Mucosa of descending colon (tissue), 3 donors: ENCODE data around the gene CDS2. TPM values are rescaled to one million over a fixed set of nuclear protein-coding genes. Genes with fewer than 3 reads are reported as not detected.

ENCODE experiments used
- ATAC-seq: fragments of 200-7000 bp; cut with Tn5 transposase; one replicate; pipeline ENCODE4 v1.9.1; 2020; ENCODE audit warnings: mild to moderate bottlenecking, moderate library complexity
- DNase-seq, 3 donors: peaks; one replicate each; pipeline ENCODE4 v3.0.0-alpha.2; 2020
- H3K36me3 ChIP-seq: fragments of 200-600 bp; one replicate; pipeline ENCODE4 v1.8.0; 2021; ENCODE audit warnings: low read depth, mild to moderate bottlenecking
- H3K4me1 ChIP-seq: fragments of 200-600 bp; one replicate; pipeline ENCODE4 v1.8.0; 2021; ENCODE audit warnings: low read depth, mild to moderate bottlenecking
- H3K4me3 ChIP-seq: fragments of 200-600 bp; one replicate; pipeline ENCODE4 v1.8.0; 2021; ENCODE audit warnings: mild to moderate bottlenecking
- H3K9me3 ChIP-seq: fragments of 200-600 bp; one replicate; pipeline ENCODE4 v1.8.0; 2021; ENCODE audit warnings: mild to moderate bottlenecking
- intact Hi-C, 2 donors: fragments of 100-400 bp; cut with DNase I in 1 of 2; cut with micrococcal nuclease in 1 of 2; formaldehyde crosslinking; loops; one replicate each; pipeline versions ENCODE4 v1.11.0 to v1.11.1; 2022; cut with DNase I, micrococcal nuclease
- total RNA-seq, 3 donors: library from RNA; stranded (reverse); fragmentation: NEBNext Ultra II Directional in 2 of 3; extraction: Animal tissue kit (Norgen Biotek cat#: 25700) in 2 of 3; gene quantifications; one replicate each; pipeline versions ENCODE4 v1.2.1 to v1.2.4, GENCODE V29; 2021 to 2023
- TF ChIP-seq, protein P1 (sequence below): fragments of 200-600 bp; IDR thresholded peaks from one replicate; pipeline ENCODE4 v1.8.0; 2022; ENCODE audit warnings: antibody characterized with exemption, mild to moderate bottlenecking
- donor health status: DM: no; HTN: no; CAD: no; lungs with moderate emphysema.
- donor health status: DM: no; HTN: no; CAD: no.
- donor health status: DM: no; HTN: yes; CAD: no.

CDS2 gene
- total RNA-seq, 3 donors from 2014 or later = 37.9 to 59.5 (median 39.6) TPM

- H3K9me3 ChIP-seq = no peaks in the 10 kb centered on the region
- no peaks in the 10 kb centered on the region for H3K36me3 ChIP-seq
- intact Hi-C loops = no loop called here
- ATAC-seq (no peak), DNase-seq (no peak)
- TF ChIP-seq, protein P1, sequence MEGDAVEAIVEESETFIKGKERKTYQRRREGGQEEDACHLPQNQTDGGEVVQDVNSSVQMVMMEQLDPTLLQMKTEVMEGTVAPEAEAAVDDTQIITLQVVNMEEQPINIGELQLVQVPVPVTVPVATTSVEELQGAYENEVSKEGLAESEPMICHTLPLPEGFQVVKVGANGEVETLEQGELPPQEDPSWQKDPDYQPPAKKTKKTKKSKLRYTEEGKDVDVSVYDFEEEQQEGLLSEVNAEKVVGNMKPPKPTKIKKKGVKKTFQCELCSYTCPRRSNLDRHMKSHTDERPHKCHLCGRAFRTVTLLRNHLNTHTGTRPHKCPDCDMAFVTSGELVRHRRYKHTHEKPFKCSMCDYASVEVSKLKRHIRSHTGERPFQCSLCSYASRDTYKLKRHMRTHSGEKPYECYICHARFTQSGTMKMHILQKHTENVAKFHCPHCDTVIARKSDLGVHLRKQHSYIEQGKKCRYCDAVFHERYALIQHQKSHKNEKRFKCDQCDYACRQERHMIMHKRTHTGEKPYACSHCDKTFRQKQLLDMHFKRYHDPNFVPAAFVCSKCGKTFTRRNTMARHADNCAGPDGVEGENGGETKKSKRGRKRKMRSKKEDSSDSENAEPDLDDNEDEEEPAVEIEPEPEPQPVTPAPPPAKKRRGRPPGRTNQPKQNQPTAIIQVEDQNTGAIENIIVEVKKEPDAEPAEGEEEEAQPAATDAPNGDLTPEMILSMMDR = no peak
- H3K4me3 ChIP-seq = no peak overlapping the region
- peaks cover 36% of the 10 kb centered on the region for H3K4me1 ChIP-seq
Measured at GRCh38 chr20:5149892-5150225, 23.1 kb downstream of the CDS2 start.

- no peak overlapping the region for H3K4me3 ChIP-seq
- no peaks in the 10 kb centered on the region for H3K9me3 ChIP-seq
- intact Hi-C loops = no loop called here
- peaks cover 39% of the 10 kb centered on the region for H3K4me1 ChIP-seq
- no peaks in the 10 kb centered on the region for H3K36me3 ChIP-seq
- ATAC-seq (peak; percentile 84), DNase-seq (peak in 1 of 3 donors; percentile 31)
- TF ChIP-seq, protein P1 = no peak
Measured at GRCh38 chr20:5150226-5151076, 23.6 kb downstream of the CDS2 start.

- ATAC-seq = no peak
- H3K9me3 ChIP-seq = no peaks in the 10 kb centered on the region
- no peak overlapping the region for H3K4me3 ChIP-seq
- no peaks in the 10 kb centered on the region for H3K36me3 ChIP-seq
- peaks cover 35% of the 10 kb centered on the region for H3K4me1 ChIP-seq
- intact Hi-C loops = no loop called here
- DNase-seq = no peak
- TF ChIP-seq, protein P1 = no peak
Measured at GRCh38 chr20:5153152-5153467, 26.3 kb downstream of the CDS2 start.

DNA sequence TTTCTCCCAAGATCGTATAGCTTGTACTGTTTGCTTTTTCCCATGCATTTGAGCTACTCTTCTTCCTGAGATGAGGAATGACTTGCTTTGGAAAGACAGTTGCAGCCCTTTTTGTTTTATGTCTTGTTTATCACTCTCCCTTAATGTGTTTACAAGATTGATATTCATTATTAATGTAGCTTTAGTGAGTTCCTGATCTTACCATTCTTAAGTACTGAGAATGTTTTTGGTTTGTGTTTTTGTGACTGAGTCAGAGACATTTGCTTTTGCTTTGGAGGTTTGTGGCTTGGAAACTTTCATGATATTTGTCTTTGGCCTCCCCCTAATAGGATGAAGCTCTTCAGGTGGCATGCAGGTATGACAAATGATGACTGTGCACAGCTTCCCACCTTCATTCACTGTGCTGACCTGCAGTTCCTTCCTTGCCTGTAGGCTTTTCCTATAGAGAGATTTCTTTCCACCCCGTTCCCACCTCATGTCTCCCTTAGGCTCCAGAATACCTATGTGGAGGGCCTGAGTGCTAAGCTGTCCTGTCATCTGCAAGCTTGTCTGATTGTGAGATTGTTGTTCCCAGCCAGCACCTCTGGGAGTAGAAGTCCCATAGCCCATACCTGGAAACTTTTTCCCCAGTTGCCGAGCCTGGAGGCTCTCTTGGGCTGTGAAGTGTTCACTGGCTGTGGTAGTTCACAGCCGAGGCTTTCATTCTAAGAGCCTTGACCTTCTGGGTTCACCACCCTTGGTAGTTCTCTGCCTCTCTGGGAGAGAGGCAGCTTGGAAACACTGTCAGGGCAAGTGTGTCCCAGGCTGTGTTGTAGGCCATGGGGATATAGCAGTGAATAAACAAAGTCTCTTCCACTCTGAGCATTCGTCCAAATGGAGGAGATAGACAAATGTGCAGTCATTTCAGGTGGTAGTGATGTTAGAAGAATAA, 27.1 kb downstream of the CDS2 start:
- intact Hi-C loops = no loop called here
- no peak overlapping the region for H3K4me3 ChIP-seq
- H3K9me3 ChIP-seq = no peaks in the 10 kb centered on the region
- H3K36me3 ChIP-seq = no peaks in the 10 kb centered on the region
- peaks cover 34% of the 10 kb centered on the region for H3K4me1 ChIP-seq
- TF ChIP-seq, protein P1 = no peak
- ATAC-seq (no peak), DNase-seq (no peak)

DNA sequence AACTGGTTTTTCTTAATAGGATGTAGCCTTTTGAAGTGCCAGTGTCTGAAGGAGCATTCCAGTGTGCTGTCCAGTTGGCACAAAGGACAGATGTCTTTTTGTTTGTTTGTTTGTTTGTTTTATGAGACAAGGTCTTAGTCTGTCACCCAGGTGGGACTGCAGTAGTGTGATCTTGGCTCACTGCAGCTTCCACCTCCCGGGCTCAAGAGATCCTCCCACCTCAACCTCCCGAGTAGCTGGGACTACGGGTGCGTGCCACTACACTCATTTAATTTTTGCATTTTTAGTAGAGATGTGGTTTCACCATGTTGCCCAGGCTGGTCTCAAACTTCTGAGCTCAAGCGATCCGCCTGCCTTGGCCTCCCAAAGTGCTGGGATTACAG, 27.7 kb downstream of the CDS2 start:
- TF ChIP-seq, protein P1 = no peak
- Histone ChIP-seq H3K36me3 (no peaks in the 10 kb centered on the region), H3K9me3 (no peaks in the 10 kb centered on the region), H3K4me3 (no peak overlapping the region), H3K4me1 (peaks cover 34% of the 10 kb centered on the region)
- intact Hi-C loops = no loop called here
- no peak for ATAC-seq
- no peak for DNase-seq
